ENCODE results near the gene SLC9A7.

GRCh38 chrX:46666831-46667230 is 92.1 kb downstream of the SLC9A7 start:
- no peak for TF ChIP-seq EZH2 (IDR thresholded peaks at IDR 0.05; ENCODE audit: low read length, missing control alignments)
- TF ChIP-seq, protein P1, sequence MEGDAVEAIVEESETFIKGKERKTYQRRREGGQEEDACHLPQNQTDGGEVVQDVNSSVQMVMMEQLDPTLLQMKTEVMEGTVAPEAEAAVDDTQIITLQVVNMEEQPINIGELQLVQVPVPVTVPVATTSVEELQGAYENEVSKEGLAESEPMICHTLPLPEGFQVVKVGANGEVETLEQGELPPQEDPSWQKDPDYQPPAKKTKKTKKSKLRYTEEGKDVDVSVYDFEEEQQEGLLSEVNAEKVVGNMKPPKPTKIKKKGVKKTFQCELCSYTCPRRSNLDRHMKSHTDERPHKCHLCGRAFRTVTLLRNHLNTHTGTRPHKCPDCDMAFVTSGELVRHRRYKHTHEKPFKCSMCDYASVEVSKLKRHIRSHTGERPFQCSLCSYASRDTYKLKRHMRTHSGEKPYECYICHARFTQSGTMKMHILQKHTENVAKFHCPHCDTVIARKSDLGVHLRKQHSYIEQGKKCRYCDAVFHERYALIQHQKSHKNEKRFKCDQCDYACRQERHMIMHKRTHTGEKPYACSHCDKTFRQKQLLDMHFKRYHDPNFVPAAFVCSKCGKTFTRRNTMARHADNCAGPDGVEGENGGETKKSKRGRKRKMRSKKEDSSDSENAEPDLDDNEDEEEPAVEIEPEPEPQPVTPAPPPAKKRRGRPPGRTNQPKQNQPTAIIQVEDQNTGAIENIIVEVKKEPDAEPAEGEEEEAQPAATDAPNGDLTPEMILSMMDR (conservative IDR thresholded peaks at IDR 0.05 in 1 of 2, IDR thresholded peaks at IDR 0.05 in 1 of 2; ENCODE audit: low read depth in 1 of 2, low read length in 2 of 2) = no peak
